Measurements from ENCODE around the gene RAPGEF6.

Gene RAPGEF6

GRCh38 chr5:131619102-131619501 lies 15.9 kb downstream of the RAPGEF6 start:
- H3K27ac ChIP-seq: no peak overlapping the region
- TF ChIP-seq CTCF (IDR thresholded peaks at IDR 0.05) (no peak), ZFX (IDR thresholded peaks at IDR 0.05; ENCODE audit: borderline replicate concordance) (no peak)

- TF ChIP-seq ZFX (IDR thresholded peaks at IDR 0.05; ENCODE audit: borderline replicate concordance): no peak
- no peak for TF ChIP-seq CTCF (IDR thresholded peaks at IDR 0.05)
- H3K27ac ChIP-seq: no peak overlapping the region
Observed at GRCh38 chr5:131617140-131617822, 17.7 kb downstream of the RAPGEF6 start.

GRCh38 chr5:131615957-131616356 lies 19.1 kb downstream of the RAPGEF6 start:
- H3K27ac ChIP-seq: no peak overlapping the region
- TF ChIP-seq ZFX (IDR thresholded peaks at IDR 0.05; ENCODE audit: borderline replicate concordance) (no peak), CTCF (IDR thresholded peaks at IDR 0.05) (no peak)

- no peak overlapping the region for H3K27ac ChIP-seq
- TF ChIP-seq ZFX (IDR thresholded peaks at IDR 0.05; ENCODE audit: borderline replicate concordance): no peak
- no peak for TF ChIP-seq CTCF (IDR thresholded peaks at IDR 0.05)
Observed at GRCh38 chr5:131613423-131613822, 21.6 kb downstream of the RAPGEF6 start.

GRCh38 chr5:131611064-131611381 lies 24.0 kb downstream of the RAPGEF6 start:
- no peak overlapping the region for H3K27ac ChIP-seq
- TF ChIP-seq CTCF (IDR thresholded peaks at IDR 0.05) (no peak), ZFX (IDR thresholded peaks at IDR 0.05; ENCODE audit: borderline replicate concordance) (no peak)

DNA sequence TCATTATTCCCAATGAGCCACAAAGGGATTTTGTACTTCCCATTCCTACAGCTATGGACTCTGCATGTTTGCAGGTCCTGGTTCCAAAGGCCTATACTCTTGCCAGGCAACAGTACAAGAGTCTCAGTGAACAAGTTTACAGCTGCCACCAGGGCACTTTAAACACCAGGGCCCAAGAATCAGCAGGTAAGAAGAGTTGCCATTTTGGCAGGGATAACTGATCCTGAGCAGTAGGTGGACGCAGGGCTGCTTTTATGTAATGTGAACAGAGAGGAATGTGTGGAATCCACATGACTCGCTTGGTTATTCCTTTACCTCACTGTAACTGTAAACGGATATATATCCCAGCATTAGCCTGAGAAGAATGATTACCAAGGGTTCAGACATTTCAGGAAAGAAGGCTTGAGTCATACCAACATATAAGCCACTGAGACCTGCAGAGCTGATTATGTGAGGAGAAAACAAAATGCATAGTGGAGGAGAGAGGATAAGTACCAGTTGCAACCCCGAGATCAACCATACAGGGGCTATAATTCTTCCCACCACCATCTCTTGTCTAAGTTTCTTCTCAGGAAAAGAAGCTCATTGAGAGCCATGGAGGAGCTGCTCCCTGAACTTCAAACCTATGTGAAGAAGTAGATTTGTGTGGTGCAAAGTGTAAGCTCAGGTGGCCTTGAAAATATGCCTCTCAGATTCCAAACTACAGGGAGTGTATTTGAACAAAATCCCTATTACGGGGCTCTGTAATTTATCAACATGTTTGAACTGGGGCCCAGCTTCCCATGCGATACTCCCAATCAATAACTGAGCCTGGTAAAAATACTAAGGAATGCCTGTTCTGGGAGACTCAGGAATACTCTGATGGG lies 24.6 kb downstream of the RAPGEF6 start:
- no peak for TF ChIP-seq ZFX (IDR thresholded peaks at IDR 0.05; ENCODE audit: borderline replicate concordance)
- H3K27ac ChIP-seq: no peak overlapping the region

DNA sequence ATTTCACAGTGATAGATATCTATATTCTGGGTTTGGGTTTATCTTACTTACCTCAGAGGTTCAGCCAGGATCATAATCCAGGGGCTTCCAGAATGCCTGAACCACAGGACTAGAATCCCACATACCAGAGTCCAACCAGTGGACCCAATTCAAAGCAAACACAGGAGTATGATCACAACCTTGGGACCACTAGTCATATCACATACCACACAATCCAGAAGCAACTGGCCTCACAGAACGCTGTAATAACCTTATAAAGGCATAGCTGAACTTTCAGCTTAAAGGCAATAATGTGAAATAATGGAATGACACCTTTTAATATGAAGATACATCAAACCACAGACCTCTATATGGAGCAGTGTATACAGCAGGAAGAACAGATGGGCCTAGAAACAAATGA lies 25.3 kb downstream of the RAPGEF6 start:
- no peak overlapping the region for H3K27ac ChIP-seq
- TF ChIP-seq CTCF (IDR thresholded peaks at IDR 0.05) (no peak), ZFX (IDR thresholded peaks at IDR 0.05; ENCODE audit: borderline replicate concordance) (no peak)
